ENCODE results near the gene DVL2.

- no peak for TF ChIP-seq CTCF (IDR thresholded peaks at IDR 0.05)
- no peak for TF ChIP-seq POLR2A (IDR thresholded peaks at IDR 0.05)
- TF ChIP-seq POLR2AphosphoS5 (IDR thresholded peaks at IDR 0.05), result no peak
Measured at GRCh38 chr17:7204336-7204735, 30.0 kb downstream of the DVL2 start.

Measured in prostate gland (tissue), 2 donors.